ENCODE measurements around the gene C2orf92. TPM values are rescaled to one million over a fixed set of nuclear protein-coding genes. Genes with fewer than 3 reads are reported as not detected.

C2orf92 gene
- total and polyA plus RNA-seq, 2 donors (not counting 3 experiments of a cell fraction or from before 2014, with no cell fraction given): 1.8 to 7.9 TPM

DNA sequence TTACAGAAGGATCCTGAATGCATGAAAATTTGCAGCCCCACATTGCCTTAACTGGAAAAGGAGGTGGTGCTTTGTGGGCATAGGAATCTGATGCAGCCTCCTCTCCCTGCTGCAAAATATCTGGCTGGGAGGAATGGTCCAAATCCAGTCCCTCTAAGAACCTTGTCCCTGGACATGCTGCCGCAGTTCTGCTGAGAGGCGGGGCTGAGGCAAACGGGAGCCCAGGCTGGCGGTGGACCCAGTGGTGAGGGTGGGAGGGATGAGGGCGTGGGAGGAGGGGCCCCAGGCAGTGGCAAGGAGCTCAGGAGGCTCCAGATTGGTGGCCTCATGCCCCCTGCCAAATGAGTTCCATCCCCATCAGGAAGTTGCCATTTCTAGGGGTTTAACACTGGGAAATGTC is 80.1 kb downstream of the C2orf92 start:
- Histone ChIP-seq H3K4me3 (replicated peaks in 1 of 3; ENCODE audit: insufficient read depth in 1 of 3, low read depth in 1 of 3, low read length in 3 of 3) (no peak overlapping the region), H3K4me2 (ENCODE audit: insufficient read depth, low read length) (no peak overlapping the region), H3K27me3 (ENCODE audit: control insufficient read depth in 2 of 2, insufficient read depth in 2 of 2, low read length in 2 of 2) (no peaks in the 10 kb centered on the region), H4K20me1 (replicated peaks; ENCODE audit: control insufficient read depth, extremely low read depth, insufficient read depth, low read length) (no peaks in the 10 kb centered on the region), H3K9me1 (replicated peaks; ENCODE audit: control insufficient read depth, extremely low read depth, insufficient read depth, low read length) (no peaks in the 10 kb centered on the region), H3K27ac (ENCODE audit: insufficient read depth, low read depth, low read length) (no peak overlapping the region), H3K36me3 (ENCODE audit: control insufficient read depth in 2 of 2, extremely low read depth in 1 of 2, insufficient read depth in 2 of 2, low read length in 2 of 2) (no peaks in the 10 kb centered on the region), H3K79me2 (ENCODE audit: control insufficient read depth, insufficient read depth, low read length) (no peaks in the 10 kb centered on the region), H2AFZ (ENCODE audit: low read depth, low read length) (no peak overlapping the region), H3K4me1 (ENCODE audit: control insufficient read depth, extremely low read depth, insufficient read depth, low read length) (no peaks in the 10 kb centered on the region), H3K9ac (replicated peaks; ENCODE audit: extremely low read depth, insufficient read depth, low read length) (no peak overlapping the region), H3K9me3 (replicated peaks; ENCODE audit: control insufficient read depth, insufficient read depth, low read length) (no peaks in the 10 kb centered on the region)
- DNase-seq (ENCODE audit: low read depth, low spot score) (no peak), FAIRE-seq (no peak)
- TF ChIP-seq MYC (IDR thresholded peaks at IDR 0.05; ENCODE audit: low read depth, low read length) (no peak), EZH2 (IDR thresholded peaks at IDR 0.05; ENCODE audit: borderline replicate concordance, low read depth, low read length, severe bottlenecking) (no peak), POLR2A (IDR thresholded peaks at IDR 0.05; ENCODE audit: low read depth, low read length) (no peak), FOS (IDR thresholded peaks at IDR 0.05; ENCODE audit: borderline replicate concordance, insufficient read depth, low read length) (no peak), GATA2 (IDR thresholded peaks at IDR 0.05; ENCODE audit: insufficient read depth, insufficient read length, low read depth, low read length) (no peak), POLR2AphosphoS5 (IDR thresholded peaks at IDR 0.05; ENCODE audit: insufficient read depth, low read depth, low read length) (no peak), JUN (IDR thresholded peaks at IDR 0.05; ENCODE audit: borderline replicate concordance, insufficient read depth, insufficient read length, low read depth) (no peak)
- TF ChIP-seq, protein P1, sequence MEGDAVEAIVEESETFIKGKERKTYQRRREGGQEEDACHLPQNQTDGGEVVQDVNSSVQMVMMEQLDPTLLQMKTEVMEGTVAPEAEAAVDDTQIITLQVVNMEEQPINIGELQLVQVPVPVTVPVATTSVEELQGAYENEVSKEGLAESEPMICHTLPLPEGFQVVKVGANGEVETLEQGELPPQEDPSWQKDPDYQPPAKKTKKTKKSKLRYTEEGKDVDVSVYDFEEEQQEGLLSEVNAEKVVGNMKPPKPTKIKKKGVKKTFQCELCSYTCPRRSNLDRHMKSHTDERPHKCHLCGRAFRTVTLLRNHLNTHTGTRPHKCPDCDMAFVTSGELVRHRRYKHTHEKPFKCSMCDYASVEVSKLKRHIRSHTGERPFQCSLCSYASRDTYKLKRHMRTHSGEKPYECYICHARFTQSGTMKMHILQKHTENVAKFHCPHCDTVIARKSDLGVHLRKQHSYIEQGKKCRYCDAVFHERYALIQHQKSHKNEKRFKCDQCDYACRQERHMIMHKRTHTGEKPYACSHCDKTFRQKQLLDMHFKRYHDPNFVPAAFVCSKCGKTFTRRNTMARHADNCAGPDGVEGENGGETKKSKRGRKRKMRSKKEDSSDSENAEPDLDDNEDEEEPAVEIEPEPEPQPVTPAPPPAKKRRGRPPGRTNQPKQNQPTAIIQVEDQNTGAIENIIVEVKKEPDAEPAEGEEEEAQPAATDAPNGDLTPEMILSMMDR (IDR thresholded peaks at IDR 0.05; ENCODE audit: extremely low read depth in 1 of 2, insufficient read depth in 1 of 2, low read depth in 1 of 2, low read length in 2 of 2): no peak
- TF ChIP-seq, protein P2, sequence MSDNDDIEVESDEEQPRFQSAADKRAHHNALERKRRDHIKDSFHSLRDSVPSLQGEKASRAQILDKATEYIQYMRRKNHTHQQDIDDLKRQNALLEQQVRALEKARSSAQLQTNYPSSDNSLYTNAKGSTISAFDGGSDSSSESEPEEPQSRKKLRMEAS (IDR thresholded peaks at IDR 0.05; ENCODE audit: insufficient read depth, insufficient read length): no peak
- POLR2A ChIA-PET: no interaction called here
- intact Hi-C loops (cut with micrococcal nuclease) (loop anchor here (2.0 kb wide), 1 partner anchor 49 kb away; no protein-coding TSS in a partner anchor), dilution Hi-C loops (cut with MboI; ENCODE audit: extremely low pct_ligation_motif_present, low sequenced_read_pairs) (no loop called here)
- BruUV-seq (replicated peaks): no TSS peak
- CTCF ChIA-PET: interaction anchor here (1.0 kb wide), 1 partner anchor 9 kb away, joined by 3 read pairs; no protein-coding TSS in a partner anchor

All from endothelial cell of umbilical vein (primary cell).